ENCODE results near the gene COL6A3.

The COL6A3 gene

DNA sequence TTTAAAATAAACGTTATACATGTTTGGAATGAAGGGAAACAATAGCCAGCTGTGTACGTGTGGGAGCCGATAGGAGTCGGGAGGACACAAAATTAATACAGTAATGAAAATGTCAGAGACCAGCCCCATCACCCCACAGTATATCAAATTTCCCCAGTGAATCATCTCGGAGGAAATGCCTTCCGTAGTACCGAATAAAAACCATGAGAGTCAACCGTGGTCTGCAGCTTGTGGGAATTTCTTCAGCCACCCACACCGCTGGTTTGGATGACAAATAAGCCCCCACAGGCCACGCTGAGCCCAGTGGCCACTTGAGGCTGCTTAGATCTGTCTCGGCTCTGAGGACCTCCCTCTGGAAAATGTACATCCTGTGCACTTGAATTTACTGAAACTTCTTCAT lies 133.7 kb downstream of the COL6A3 start:
- Histone ChIP-seq H3K36me3 (ENCODE audit: control insufficient read depth in 2 of 2, insufficient read depth in 1 of 2, low read length in 2 of 2) (no peaks in the 10 kb centered on the region), H3K27ac (ENCODE audit: extremely low read depth, low read depth, low read length) (no peak overlapping the region), H3K4me1 (ENCODE audit: control insufficient read depth, insufficient read depth, low read length) (peaks cover 3% of the 10 kb centered on the region), H3K4me3 (ENCODE audit: low read depth, low read length) (no peak overlapping the region), H3K9me3 (ENCODE audit: control insufficient read depth, insufficient read depth, low read depth, low read length) (no peaks in the 10 kb centered on the region)
- POLR2A ChIA-PET, result no interaction called here
- CTCF ChIA-PET, result no interaction called here
- TF ChIP-seq ZNF350 (tag by site-specific recombination; IDR thresholded peaks at IDR 0.05), result no peak
- TF ChIP-seq ZNF175 (tag by site-specific recombination; IDR thresholded peaks at IDR 0.05), result no peak
- no peak for TF ChIP-seq GLI4 (tag by site-specific recombination; IDR thresholded peaks at IDR 0.05)
- no peak for TF ChIP-seq ZNF530 (tag by site-specific recombination; IDR thresholded peaks at IDR 0.05; ENCODE audit: low read depth)
- no peak for TF ChIP-seq ZNF623 (tag by site-specific recombination; IDR thresholded peaks at IDR 0.05)
- no peak for TF ChIP-seq ZNF624 (tag by site-specific recombination; IDR thresholded peaks at IDR 0.05)
- no peak for TF ChIP-seq KLF1 (tag by site-specific recombination; IDR thresholded peaks at IDR 0.05)
- no peak for TF ChIP-seq YY2 (tag by site-specific recombination; IDR thresholded peaks at IDR 0.05)
- TF ChIP-seq, protein P1, sequence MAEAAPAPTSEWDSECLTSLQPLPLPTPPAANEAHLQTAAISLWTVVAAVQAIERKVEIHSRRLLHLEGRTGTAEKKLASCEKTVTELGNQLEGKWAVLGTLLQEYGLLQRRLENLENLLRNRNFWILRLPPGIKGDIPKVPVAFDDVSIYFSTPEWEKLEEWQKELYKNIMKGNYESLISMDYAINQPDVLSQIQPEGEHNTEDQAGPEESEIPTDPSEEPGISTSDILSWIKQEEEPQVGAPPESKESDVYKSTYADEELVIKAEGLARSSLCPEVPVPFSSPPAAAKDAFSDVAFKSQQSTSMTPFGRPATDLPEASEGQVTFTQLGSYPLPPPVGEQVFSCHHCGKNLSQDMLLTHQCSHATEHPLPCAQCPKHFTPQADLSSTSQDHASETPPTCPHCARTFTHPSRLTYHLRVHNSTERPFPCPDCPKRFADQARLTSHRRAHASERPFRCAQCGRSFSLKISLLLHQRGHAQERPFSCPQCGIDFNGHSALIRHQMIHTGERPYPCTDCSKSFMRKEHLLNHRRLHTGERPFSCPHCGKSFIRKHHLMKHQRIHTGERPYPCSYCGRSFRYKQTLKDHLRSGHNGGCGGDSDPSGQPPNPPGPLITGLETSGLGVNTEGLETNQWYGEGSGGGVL (tag by site-specific recombination; IDR thresholded peaks at IDR 0.05), result no peak
- TF ChIP-seq ZNF621 (tag by site-specific recombination; IDR thresholded peaks at IDR 0.05), result no peak
- TF ChIP-seq ZNF707 (tag by site-specific recombination; IDR thresholded peaks at IDR 0.05), result no peak
- TF ChIP-seq EGR2 (tag by site-specific recombination; IDR thresholded peaks at IDR 0.05; ENCODE audit: low read depth), result no peak

DNA sequence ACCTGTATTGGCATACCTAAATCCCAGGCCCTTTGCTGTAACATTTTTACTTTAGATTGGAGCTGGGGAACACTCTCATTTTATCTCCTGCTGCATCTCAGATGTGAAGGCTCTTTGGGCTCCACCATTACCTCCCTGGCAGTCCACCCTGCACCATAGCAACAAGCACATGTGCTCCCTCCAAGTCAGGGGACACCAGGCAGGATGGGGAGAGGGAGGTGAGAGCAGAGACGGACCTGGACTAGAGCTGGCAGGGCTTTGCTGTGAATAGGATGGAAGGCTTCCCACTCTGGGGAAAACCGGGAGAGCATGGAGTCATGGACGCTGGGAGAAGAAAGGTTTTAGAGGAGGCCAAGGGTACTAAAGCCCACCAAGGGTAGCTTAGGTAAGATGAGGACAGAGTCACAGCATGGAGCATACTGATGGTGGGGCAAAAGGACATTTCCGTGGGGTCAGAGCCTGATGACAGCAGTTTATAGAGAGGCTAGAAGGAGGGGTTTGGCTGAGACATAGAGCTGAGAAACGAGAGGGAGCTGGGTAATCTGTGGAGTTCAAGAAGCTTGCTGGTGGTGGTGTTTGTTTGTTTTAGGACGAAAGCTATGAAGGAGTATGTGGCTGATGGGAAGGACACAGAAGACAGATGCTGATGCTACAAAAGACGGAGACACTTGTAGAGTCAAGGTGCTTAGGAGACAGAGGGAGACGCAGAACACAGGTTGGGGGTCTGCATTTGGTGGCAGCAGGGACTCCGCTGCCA lies 134.8 kb downstream of the COL6A3 start:
- H3K4me1 ChIP-seq (ENCODE audit: control insufficient read depth, insufficient read depth, low read length), result peaks cover 3% of the 10 kb centered on the region
- CTCF ChIA-PET, result interaction anchor here (0.7 to 1.0 kb wide), 2 partner anchors 11 to 234 kb away, joined by 4 to 9 read pairs; no protein-coding TSS in a partner anchor
- no peak for TF ChIP-seq ZNF830 (tag by site-specific recombination; IDR thresholded peaks at IDR 0.05; ENCODE audit: low read depth)
- TF ChIP-seq ZNF701 (tag by site-specific recombination; IDR thresholded peaks at IDR 0.05), result no peak
- TF ChIP-seq, protein P2, sequence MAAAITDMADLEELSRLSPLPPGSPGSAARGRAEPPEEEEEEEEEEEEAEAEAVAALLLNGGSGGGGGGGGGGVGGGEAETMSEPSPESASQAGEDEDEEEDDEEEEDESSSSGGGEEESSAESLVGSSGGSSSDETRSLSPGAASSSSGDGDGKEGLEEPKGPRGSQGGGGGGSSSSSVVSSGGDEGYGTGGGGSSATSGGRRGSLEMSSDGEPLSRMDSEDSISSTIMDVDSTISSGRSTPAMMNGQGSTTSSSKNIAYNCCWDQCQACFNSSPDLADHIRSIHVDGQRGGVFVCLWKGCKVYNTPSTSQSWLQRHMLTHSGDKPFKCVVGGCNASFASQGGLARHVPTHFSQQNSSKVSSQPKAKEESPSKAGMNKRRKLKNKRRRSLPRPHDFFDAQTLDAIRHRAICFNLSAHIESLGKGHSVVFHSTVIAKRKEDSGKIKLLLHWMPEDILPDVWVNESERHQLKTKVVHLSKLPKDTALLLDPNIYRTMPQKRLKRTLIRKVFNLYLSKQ (tag by site-specific recombination; IDR thresholded peaks at IDR 0.05; ENCODE audit: borderline replicate concordance), result no peak
- TF ChIP-seq, protein P3, sequence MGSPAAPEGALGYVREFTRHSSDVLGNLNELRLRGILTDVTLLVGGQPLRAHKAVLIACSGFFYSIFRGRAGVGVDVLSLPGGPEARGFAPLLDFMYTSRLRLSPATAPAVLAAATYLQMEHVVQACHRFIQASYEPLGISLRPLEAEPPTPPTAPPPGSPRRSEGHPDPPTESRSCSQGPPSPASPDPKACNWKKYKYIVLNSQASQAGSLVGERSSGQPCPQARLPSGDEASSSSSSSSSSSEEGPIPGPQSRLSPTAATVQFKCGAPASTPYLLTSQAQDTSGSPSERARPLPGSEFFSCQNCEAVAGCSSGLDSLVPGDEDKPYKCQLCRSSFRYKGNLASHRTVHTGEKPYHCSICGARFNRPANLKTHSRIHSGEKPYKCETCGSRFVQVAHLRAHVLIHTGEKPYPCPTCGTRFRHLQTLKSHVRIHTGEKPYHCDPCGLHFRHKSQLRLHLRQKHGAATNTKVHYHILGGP (tag by site-specific recombination; IDR thresholded peaks at IDR 0.05), result no peak
- H3K27ac ChIP-seq (ENCODE audit: extremely low read depth, low read depth, low read length), result no peak overlapping the region
- POLR2A ChIA-PET, result no interaction called here
- H3K4me3 ChIP-seq (ENCODE audit: low read depth, low read length), result no peak overlapping the region
- H3K9me3 ChIP-seq (ENCODE audit: control insufficient read depth, insufficient read depth, low read depth, low read length), result no peaks in the 10 kb centered on the region
- H3K36me3 ChIP-seq (ENCODE audit: control insufficient read depth in 2 of 2, insufficient read depth in 1 of 2, low read length in 2 of 2), result no peaks in the 10 kb centered on the region

DNA sequence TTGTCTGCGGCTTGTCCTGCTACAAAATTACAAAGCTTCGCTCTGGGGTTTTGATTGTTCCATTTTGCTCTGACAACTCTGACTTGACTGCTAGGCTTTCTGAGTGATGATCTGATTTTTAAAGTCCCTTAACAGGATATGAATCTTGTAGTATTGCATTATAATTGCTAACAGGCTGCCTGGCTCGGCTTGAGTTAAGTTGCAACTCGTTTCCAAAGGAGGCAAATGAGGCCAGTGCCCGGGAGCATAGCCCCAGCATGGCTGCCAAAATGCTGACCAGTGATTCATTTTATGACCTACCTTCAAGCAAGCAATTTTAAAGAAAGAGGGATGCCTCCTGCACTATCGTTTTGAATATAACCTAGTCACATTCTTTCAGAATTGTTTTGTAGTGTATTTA lies 135.4 kb downstream of the COL6A3 start:
- Histone ChIP-seq H3K36me3 (ENCODE audit: control insufficient read depth in 2 of 2, insufficient read depth in 1 of 2, low read length in 2 of 2) (no peaks in the 10 kb centered on the region), H3K4me1 (ENCODE audit: control insufficient read depth, insufficient read depth, low read length) (peaks cover 3% of the 10 kb centered on the region), H3K4me3 (ENCODE audit: low read depth, low read length) (no peak overlapping the region), H3K9me3 (ENCODE audit: control insufficient read depth, insufficient read depth, low read depth, low read length) (no peaks in the 10 kb centered on the region), H3K27ac (ENCODE audit: extremely low read depth, low read depth, low read length) (no peak overlapping the region)
- POLR2A ChIA-PET, result interaction anchor here (0.6 kb wide), 1 partner anchor 43 kb away, joined by 3 read pairs; no protein-coding TSS in a partner anchor
- CTCF ChIA-PET, result interaction anchor here (0.6 to 1.0 kb wide), 2 partner anchors 234 to 523 kb away, joined by 5 to 9 read pairs; no protein-coding TSS in a partner anchor
- TF ChIP-seq MYNN (tag by site-specific recombination; IDR thresholded peaks at IDR 0.05; ENCODE audit: borderline replicate concordance) (no peak), ZSCAN30 (tag by site-specific recombination; IDR thresholded peaks at IDR 0.05) (no peak), REPIN1 (tag by site-specific recombination; IDR thresholded peaks at IDR 0.05; ENCODE audit: low read depth) (no peak)
- TF ChIP-seq, protein P4, sequence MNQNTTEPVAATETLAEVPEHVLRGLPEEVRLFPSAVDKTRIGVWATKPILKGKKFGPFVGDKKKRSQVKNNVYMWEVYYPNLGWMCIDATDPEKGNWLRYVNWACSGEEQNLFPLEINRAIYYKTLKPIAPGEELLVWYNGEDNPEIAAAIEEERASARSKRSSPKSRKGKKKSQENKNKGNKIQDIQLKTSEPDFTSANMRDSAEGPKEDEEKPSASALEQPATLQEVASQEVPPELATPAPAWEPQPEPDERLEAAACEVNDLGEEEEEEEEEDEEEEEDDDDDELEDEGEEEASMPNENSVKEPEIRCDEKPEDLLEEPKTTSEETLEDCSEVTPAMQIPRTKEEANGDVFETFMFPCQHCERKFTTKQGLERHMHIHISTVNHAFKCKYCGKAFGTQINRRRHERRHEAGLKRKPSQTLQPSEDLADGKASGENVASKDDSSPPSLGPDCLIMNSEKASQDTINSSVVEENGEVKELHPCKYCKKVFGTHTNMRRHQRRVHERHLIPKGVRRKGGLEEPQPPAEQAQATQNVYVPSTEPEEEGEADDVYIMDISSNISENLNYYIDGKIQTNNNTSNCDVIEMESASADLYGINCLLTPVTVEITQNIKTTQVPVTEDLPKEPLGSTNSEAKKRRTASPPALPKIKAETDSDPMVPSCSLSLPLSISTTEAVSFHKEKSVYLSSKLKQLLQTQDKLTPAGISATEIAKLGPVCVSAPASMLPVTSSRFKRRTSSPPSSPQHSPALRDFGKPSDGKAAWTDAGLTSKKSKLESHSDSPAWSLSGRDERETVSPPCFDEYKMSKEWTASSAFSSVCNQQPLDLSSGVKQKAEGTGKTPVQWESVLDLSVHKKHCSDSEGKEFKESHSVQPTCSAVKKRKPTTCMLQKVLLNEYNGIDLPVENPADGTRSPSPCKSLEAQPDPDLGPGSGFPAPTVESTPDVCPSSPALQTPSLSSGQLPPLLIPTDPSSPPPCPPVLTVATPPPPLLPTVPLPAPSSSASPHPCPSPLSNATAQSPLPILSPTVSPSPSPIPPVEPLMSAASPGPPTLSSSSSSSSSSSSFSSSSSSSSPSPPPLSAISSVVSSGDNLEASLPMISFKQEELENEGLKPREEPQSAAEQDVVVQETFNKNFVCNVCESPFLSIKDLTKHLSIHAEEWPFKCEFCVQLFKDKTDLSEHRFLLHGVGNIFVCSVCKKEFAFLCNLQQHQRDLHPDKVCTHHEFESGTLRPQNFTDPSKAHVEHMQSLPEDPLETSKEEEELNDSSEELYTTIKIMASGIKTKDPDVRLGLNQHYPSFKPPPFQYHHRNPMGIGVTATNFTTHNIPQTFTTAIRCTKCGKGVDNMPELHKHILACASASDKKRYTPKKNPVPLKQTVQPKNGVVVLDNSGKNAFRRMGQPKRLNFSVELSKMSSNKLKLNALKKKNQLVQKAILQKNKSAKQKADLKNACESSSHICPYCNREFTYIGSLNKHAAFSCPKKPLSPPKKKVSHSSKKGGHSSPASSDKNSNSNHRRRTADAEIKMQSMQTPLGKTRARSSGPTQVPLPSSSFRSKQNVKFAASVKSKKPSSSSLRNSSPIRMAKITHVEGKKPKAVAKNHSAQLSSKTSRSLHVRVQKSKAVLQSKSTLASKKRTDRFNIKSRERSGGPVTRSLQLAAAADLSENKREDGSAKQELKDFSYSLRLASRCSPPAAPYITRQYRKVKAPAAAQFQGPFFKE (tag by site-specific recombination; IDR thresholded peaks at IDR 0.05; ENCODE audit: borderline replicate concordance), result no peak
